IMR-90 (cell line): ENCODE data around the gene BLOC1S4. TPM values are rescaled to one million over a fixed set of nuclear protein-coding genes. Genes with fewer than 3 reads are reported as not detected.

Experiments used
- ATAC-seq: fragments of 200-7000 bp; cut with Tn5 transposase; 2 replicates; pipeline ENCODE4 v1.9.1; 2020; ENCODE audit warnings: low read depth, mild to moderate bottlenecking, moderate library complexity
- BruUV-seq: library from RNA; stranded (reverse); fragments of 400-500 nt; replicated peaks from 2 replicates; lab custom pipeline; 2021; lab: Mats Ljungman, UMichigan
- CTCF ChIA-PET: fragments of 300-600 bp; formaldehyde crosslinking; extraction: SDS; loops from one replicate; lab custom pipeline; 2021; ENCODE audit warnings: antibody characterized with exemption; lab: Yijun Ruan, JAX
- POLR2A ChIA-PET: fragments of 300-600 bp; sonication (Branson Sonifier 250); formaldehyde crosslinking; loops from one replicate; lab custom pipeline; 2022; ENCODE audit warnings: antibody characterized with exemption; ENCODE audit not compliant: unreplicated experiment; lab: Charles Lee
- DNase-seq: peaks from one replicate; pipeline ENCODE4 v3.0.0; 2013
- H2AFZ ChIP-seq: replicated peaks from 2 replicates; pipeline ENCODE3; 2013; ENCODE audit warnings: low read length, mild to moderate bottlenecking; ENCODE audit not compliant: poor library complexity
- H2AK5ac ChIP-seq: 2 replicates; pipeline ENCODE4 v1.6.1; 2013; ENCODE audit warnings: low read depth, low read length, inconsistent platforms
- H2AK9ac ChIP-seq: replicated peaks from 2 replicates; pipeline ENCODE3; 2013; ENCODE audit warnings: mild to moderate bottlenecking, low read depth, low read length, moderate library complexity; ENCODE audit not compliant: poor library complexity
- H2BK120ac ChIP-seq: 2 replicates; pipeline ENCODE4 v1.6.1; 2013; ENCODE audit warnings: low read depth, low read length, inconsistent platforms
- H2BK15ac ChIP-seq: 3 replicates; pipeline ENCODE4 v1.6.1; 2013; ENCODE audit warnings: low read depth, low read length, inconsistent platforms
- H2BK20ac ChIP-seq: 2 replicates; pipeline ENCODE4 v1.6.1; 2013; ENCODE audit warnings: low read depth, mild to moderate bottlenecking, inconsistent platforms, low read length, moderate library complexity
- H2BK5ac ChIP-seq: 2 replicates; pipeline ENCODE4 v1.6.1; 2013; ENCODE audit warnings: mild to moderate bottlenecking, low read depth, low read length, inconsistent platforms; ENCODE audit not compliant: poor library complexity, severe bottlenecking
- H3K14ac ChIP-seq: replicated peaks from 2 replicates; pipeline ENCODE4 v1.6.1; 2013; ENCODE audit warnings: low read depth, low read length, inconsistent platforms
- H3K18ac ChIP-seq: 2 replicates; pipeline ENCODE4 v1.6.1; 2013; ENCODE audit warnings: low read depth, low read length, control low read depth
- H3K23ac ChIP-seq: 2 replicates; pipeline ENCODE4 v1.6.1; 2013; ENCODE audit warnings: low read depth, low read length, inconsistent platforms
- H3K27ac ChIP-seq: 2 replicates; pipeline ENCODE4 v1.5.1; 2013; ENCODE audit warnings: mild to moderate bottlenecking, control low read depth, low read length; ENCODE audit not compliant: insufficient read depth
- H3K27me3 ChIP-seq: 2 replicates; pipeline ENCODE4 v1.6.1; 2013; ENCODE audit warnings: low read length; ENCODE audit not compliant: control insufficient read depth, insufficient read depth
- H3K36me3 ChIP-seq: 2 replicates; pipeline ENCODE4 v1.6.1; 2013; ENCODE audit warnings: low read length, mixed read lengths; ENCODE audit not compliant: control insufficient read depth, insufficient read depth
- H3K4ac ChIP-seq: 2 replicates; pipeline ENCODE4 v1.6.1; 2013; ENCODE audit warnings: low read depth, low read length, inconsistent platforms
- H3K4me1 ChIP-seq: 2 replicates; pipeline ENCODE4 v1.6.1; 2013; ENCODE audit warnings: low read length, mixed read lengths; ENCODE audit not compliant: control insufficient read depth, insufficient read depth
- H3K4me2 ChIP-seq: 2 replicates; pipeline ENCODE4 v1.6.1; 2013; ENCODE audit warnings: low read depth, mild to moderate bottlenecking, control low read depth, low read length, moderate library complexity
- H3K4me3 ChIP-seq: 2 replicates; pipeline ENCODE4 v1.5.1; 2013; ENCODE audit warnings: low read depth, mild to moderate bottlenecking, control low read depth, low read length, moderate library complexity; ENCODE audit not compliant: insufficient read depth
- H3K56ac ChIP-seq: 2 replicates; pipeline ENCODE4 v1.6.1; 2013; ENCODE audit warnings: low read length, inconsistent platforms; ENCODE audit not compliant: insufficient read depth; ENCODE audit errors: extremely low read depth
- H3K79me1 ChIP-seq, 2 experiments: 2 replicates each; pipeline ENCODE4 v1.6.1; 2013; ENCODE audit warnings: low read length in 2 of 2, inconsistent platforms in 1 of 2, low read depth in 1 of 2
- H3K9ac ChIP-seq: 2 replicates; pipeline ENCODE4 v1.6.1; 2013; ENCODE audit warnings: low read depth, low read length, control low read depth
- H3K9me1 ChIP-seq: 2 replicates; pipeline ENCODE4 v1.6.1; 2013; ENCODE audit warnings: low read length, inconsistent platforms; ENCODE audit not compliant: insufficient read depth
- H3K9me3 ChIP-seq: 2 replicates; pipeline ENCODE4 v1.6.1; 2013; ENCODE audit warnings: low read length; ENCODE audit not compliant: control insufficient read depth, insufficient read depth
- H4K20me1 ChIP-seq: 2 replicates; pipeline ENCODE4 v1.6.1; 2013; ENCODE audit warnings: low read length, inconsistent platforms; ENCODE audit not compliant: insufficient read depth
- H4K5ac ChIP-seq: 2 replicates; pipeline ENCODE4 v1.6.1; 2013; ENCODE audit warnings: mild to moderate bottlenecking, low read depth, low read length, control low read depth
- H4K8ac ChIP-seq, 2 experiments: 2 replicates each; pipeline ENCODE4 v1.6.1; 2013; ENCODE audit warnings: low read depth in 2 of 2, low read length in 2 of 2, control low read depth in 1 of 2, inconsistent platforms in 1 of 2
- H4K91ac ChIP-seq: 2 replicates; pipeline ENCODE4 v1.6.1; 2013; ENCODE audit warnings: low read depth, low read length, inconsistent platforms; ENCODE audit not compliant: insufficient read depth
- BHLHE40 ChIP-seq: fragments of 150-350 bp; IDR thresholded peaks from 2 replicates; pipeline ENCODE4 v1.6.1; 2016; ENCODE audit warnings: mild to moderate bottlenecking, low read depth, low read length
- CEBPB ChIP-seq: IDR thresholded peaks from 2 replicates; pipeline ENCODE4 v1.6.1; 2012; ENCODE audit warnings: low read depth, low read length, improper control_type of control experiment
- CHD1 ChIP-seq: IDR thresholded peaks from 2 replicates; pipeline ENCODE4 v1.6.1; 2012; ENCODE audit warnings: low read depth, low read length, improper control_type of control experiment
- FOS ChIP-seq: fragments of 150-350 bp; IDR thresholded peaks from 2 replicates; pipeline ENCODE4 v1.6.1; 2016; ENCODE audit warnings: low read depth, low read length
- MAFK ChIP-seq: IDR thresholded peaks from 2 replicates; pipeline ENCODE4 v1.6.1; 2012; ENCODE audit warnings: low read depth, low read length, improper control_type of control experiment
- MAZ ChIP-seq: IDR thresholded peaks from 2 replicates; pipeline ENCODE4 v1.6.1; 2012; ENCODE audit warnings: low read depth, mild to moderate bottlenecking, low read length, improper control_type of control experiment, moderate library complexity, borderline replicate concordance
- MXI1 ChIP-seq: IDR thresholded peaks from 2 replicates; pipeline ENCODE4 v1.6.1; 2012; ENCODE audit warnings: low read depth, mild to moderate bottlenecking, low read length, moderate library complexity, borderline replicate concordance
- NFE2L2 ChIP-seq: fragments of 150-350 bp; IDR thresholded peaks from 2 replicates; pipeline ENCODE4 v1.6.1; 2016; ENCODE audit warnings: low read depth, mild to moderate bottlenecking, low read length
- POLR2A ChIP-seq: IDR thresholded peaks from 2 replicates; pipeline ENCODE4 v1.6.1; 2012; ENCODE audit warnings: mild to moderate bottlenecking, low read depth, low read length
- RAD21 ChIP-seq: IDR thresholded peaks from 2 replicates; pipeline ENCODE4 v1.6.1; 2012; ENCODE audit warnings: low read length, improper control_type of control experiment
- RCOR1 ChIP-seq: IDR thresholded peaks from 2 replicates; pipeline ENCODE4 v1.6.1; 2012; ENCODE audit warnings: mild to moderate bottlenecking, low read length, improper control_type of control experiment; ENCODE audit not compliant: insufficient replicate concordance
- SMC3 ChIP-seq: fragments of 150-350 bp; IDR thresholded peaks from 2 replicates; pipeline ENCODE4 v1.6.1; 2016; ENCODE audit warnings: low read depth, mild to moderate bottlenecking, antibody characterized with exemption, low read length, moderate library complexity
- WGBS, 2 experiments: methylation state at CpG; one replicate each; pipeline versions ENCODE4 v1.1.5 to v1.1.7; 2013; ENCODE audit warnings: missing lambda C conversion rate in 2 of 2; ENCODE audit not compliant: insufficient read length in 1 of 2; ENCODE audit errors: extremely low coverage in 2 of 2; 5-methylcytosine and 5-hydroxymethylcytosine counted together
- dilution Hi-C: fragments of 300-500 bp; cut with HindIII; formaldehyde crosslinking; loops from one replicate; pipeline ENCODE4 v1.14.3; 2018; ENCODE audit warnings: low sequenced_read_pairs; ENCODE audit not compliant: unreplicated experiment
- in situ Hi-C: fragments of 300-500 bp; cut with MboI; formaldehyde crosslinking; loops from 3 replicates; pipeline ENCODE4 v1.14.3; 2019; ENCODE audit warnings: low sequenced_read_pairs, inconsistent platforms, mixed read lengths
- intact Hi-C: fragments of 100-400 bp; cut with micrococcal nuclease; formaldehyde crosslinking; loops from 2 replicates; pipeline ENCODE4 v1.10.0; 2022
- polyA plus RNA-seq, 3 experiments: library from polyadenylated mRNA; depleted of rRNA; stranded (reverse); fragments of >200 nt; gene quantifications; 2 replicates each; pipeline ENCODE4 v1.2.3, GENCODE V29; 2012; ENCODE audit warnings: low replicate concordance in 1 of 3
- total RNA-seq: library from RNA; depleted of rRNA; stranded (reverse); fragments of >200 nt; gene quantifications from 2 replicates; pipeline ENCODE4 v1.2.3, GENCODE V29; 2012
- TF ChIP-seq, protein P1 (sequence below): conservative IDR thresholded peaks from 2 replicates; pipeline ENCODE4 v1.5.1; 2012; ENCODE audit warnings: mild to moderate bottlenecking, low read depth, low read length, improper control_type of control experiment
- TF ChIP-seq, protein P2 (sequence below): fragments of 150-350 bp; IDR thresholded peaks from 2 replicates; pipeline ENCODE4 v1.6.1; 2016; ENCODE audit warnings: low read depth, mild to moderate bottlenecking, low read length, moderate library complexity, borderline replicate concordance
- TF ChIP-seq, protein P3 (sequence below): fragments of 150-350 bp; IDR thresholded peaks from 2 replicates; pipeline ENCODE4 v1.6.1; 2017; ENCODE audit warnings: mild to moderate bottlenecking, antibody characterized with exemption, low read length, low read depth

The BLOC1S4 gene
- total and polyA plus RNA-seq, 2 of the 4 experiments (the other 2 are of a cell fraction) = 8.8 to 22.1 TPM

DNA sequence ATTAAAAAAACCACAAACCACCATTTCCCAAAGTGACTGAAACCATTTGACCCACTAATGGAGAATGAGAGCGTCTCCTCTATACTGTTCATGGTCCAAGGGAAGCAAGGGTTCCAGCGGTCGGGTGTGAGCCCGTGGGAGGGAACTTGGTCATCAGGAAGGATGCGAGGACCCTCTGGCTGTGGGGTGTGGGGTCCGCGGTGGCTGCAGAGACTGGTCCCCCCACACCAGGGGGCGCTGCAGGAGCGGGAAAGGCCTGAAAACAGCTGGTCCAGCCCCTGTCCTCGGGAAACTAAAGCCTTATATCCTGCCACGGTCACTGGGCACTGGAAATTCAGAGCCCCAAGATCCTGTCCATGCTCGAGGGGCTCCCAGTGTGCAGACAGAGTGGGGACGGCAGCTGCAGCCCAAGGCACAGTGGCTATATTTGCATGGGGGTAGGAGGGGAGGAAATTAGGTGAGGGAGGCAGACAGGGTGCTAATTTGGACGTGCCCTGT is 4.3 kb downstream of the BLOC1S4 start:
- Histone ChIP-seq H2AFZ (peak overlapping the region; percentile 89), H4K91ac (no peak overlapping the region), H2BK120ac (no peak overlapping the region), H3K14ac (no peak overlapping the region), H3K4me1 (peaks cover 4% of the 10 kb centered on the region; the same call in 1 of the 2 replicates), H2BK5ac (no peak overlapping the region), H3K27me3 (no peaks in the 10 kb centered on the region), H2AK5ac (peak overlapping the region; percentile 58; the same call in 1 of the 2 replicates), H4K8ac (peak overlapping the region in 1 of 2 experiments; percentile 42; a peak in 2 of 4 replicates), H3K23ac (no peak overlapping the region), H3K79me1 (peaks cover 0 to 19% of the 10 kb centered on the region in 2 experiments; a peak in 2 of 4 replicates), H3K36me3 (no peaks in the 10 kb centered on the region), H4K5ac (no peak overlapping the region), H3K4me2 (peak overlapping the region; percentile 84), H3K27ac (no peak overlapping the region), H3K9me1 (peaks cover 4% of the 10 kb centered on the region; the same call in 1 of the 2 replicates), H3K18ac (no peak overlapping the region), H4K20me1 (peaks cover 6% of the 10 kb centered on the region; the same call in 1 of the 2 replicates), H2BK15ac (no peak overlapping the region), H3K4me3 (no peak overlapping the region), H3K9ac (0 out of 2 replicates have a peak overlapping the region, but pooled peaks have one; percentile 21), H3K9me3 (no peaks in the 10 kb centered on the region), H3K56ac (no peak overlapping the region), H2BK20ac (no peak overlapping the region), H3K4ac (no peak overlapping the region), H2AK9ac (peak overlapping the region; percentile 31)
- CTCF ChIA-PET = interaction anchor here (0.5 to 1.8 kb wide), 8 partner anchors 12 to 409 kb away, joined by 3 to 15 read pairs (median 4); no protein-coding TSS in a partner anchor
- intact Hi-C loops = loop anchor here (1.0 to 5.0 kb wide), 3 partner anchors 154 to 350 kb away; no protein-coding TSS in a partner anchor
- BruUV-seq = no TSS peak
- ATAC-seq = peak; percentile 66
- 0% methylated on average over 2 of the region's 14 CpGs; no CpG with 5 or more reads in 1 of the 2 experiments for WGBS, 2 experiments
- in situ Hi-C loops = loop anchor here (5.0 kb wide), 2 partner anchors 157 to 352 kb away; no protein-coding TSS in a partner anchor
- DNase-seq = peak; percentile 65
- POLR2A ChIA-PET = no interaction called here
- dilution Hi-C loops = no loop called here
- TF ChIP-seq MAZ (peak; percentile 67; the same call in 1 of the 2 replicates), FOS (no peak), RAD21 (peak; percentile 99), MAFK (no peak), POLR2A (peak; percentile 61; the same call in 1 of the 2 replicates), CHD1 (no peak), RCOR1 (no peak), CEBPB (no peak), SMC3 (peak; percentile 98), BHLHE40 (no peak), MXI1 (no peak), NFE2L2 (no peak)
- TF ChIP-seq, protein P1, sequence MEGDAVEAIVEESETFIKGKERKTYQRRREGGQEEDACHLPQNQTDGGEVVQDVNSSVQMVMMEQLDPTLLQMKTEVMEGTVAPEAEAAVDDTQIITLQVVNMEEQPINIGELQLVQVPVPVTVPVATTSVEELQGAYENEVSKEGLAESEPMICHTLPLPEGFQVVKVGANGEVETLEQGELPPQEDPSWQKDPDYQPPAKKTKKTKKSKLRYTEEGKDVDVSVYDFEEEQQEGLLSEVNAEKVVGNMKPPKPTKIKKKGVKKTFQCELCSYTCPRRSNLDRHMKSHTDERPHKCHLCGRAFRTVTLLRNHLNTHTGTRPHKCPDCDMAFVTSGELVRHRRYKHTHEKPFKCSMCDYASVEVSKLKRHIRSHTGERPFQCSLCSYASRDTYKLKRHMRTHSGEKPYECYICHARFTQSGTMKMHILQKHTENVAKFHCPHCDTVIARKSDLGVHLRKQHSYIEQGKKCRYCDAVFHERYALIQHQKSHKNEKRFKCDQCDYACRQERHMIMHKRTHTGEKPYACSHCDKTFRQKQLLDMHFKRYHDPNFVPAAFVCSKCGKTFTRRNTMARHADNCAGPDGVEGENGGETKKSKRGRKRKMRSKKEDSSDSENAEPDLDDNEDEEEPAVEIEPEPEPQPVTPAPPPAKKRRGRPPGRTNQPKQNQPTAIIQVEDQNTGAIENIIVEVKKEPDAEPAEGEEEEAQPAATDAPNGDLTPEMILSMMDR = peak; percentile 97
- TF ChIP-seq, protein P2, sequence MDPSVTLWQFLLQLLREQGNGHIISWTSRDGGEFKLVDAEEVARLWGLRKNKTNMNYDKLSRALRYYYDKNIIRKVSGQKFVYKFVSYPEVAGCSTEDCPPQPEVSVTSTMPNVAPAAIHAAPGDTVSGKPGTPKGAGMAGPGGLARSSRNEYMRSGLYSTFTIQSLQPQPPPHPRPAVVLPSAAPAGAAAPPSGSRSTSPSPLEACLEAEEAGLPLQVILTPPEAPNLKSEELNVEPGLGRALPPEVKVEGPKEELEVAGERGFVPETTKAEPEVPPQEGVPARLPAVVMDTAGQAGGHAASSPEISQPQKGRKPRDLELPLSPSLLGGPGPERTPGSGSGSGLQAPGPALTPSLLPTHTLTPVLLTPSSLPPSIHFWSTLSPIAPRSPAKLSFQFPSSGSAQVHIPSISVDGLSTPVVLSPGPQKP = no peak
- TF ChIP-seq, protein P3, sequence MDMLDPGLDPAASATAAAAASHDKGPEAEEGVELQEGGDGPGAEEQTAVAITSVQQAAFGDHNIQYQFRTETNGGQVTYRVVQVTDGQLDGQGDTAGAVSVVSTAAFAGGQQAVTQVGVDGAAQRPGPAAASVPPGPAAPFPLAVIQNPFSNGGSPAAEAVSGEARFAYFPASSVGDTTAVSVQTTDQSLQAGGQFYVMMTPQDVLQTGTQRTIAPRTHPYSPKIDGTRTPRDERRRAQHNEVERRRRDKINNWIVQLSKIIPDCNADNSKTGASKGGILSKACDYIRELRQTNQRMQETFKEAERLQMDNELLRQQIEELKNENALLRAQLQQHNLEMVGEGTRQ = no peak
